Endothelial cell of umbilical vein (primary cell): ENCODE data around the gene SORT1. TPM values are rescaled to one million over a fixed set of nuclear protein-coding genes. Genes with fewer than 3 reads are reported as not detected.

Experiments
- BruUV-seq: library from RNA; stranded (reverse); fragments of 400-500 nt; replicated peaks from 2 replicates; lab custom pipeline; 2021; lab: Mats Ljungman, UMichigan
- CTCF ChIA-PET: fragments of 300-600, 350-600 bp; sonication (Branson Sonifier 250); formaldehyde crosslinking; loops from one replicate; lab custom pipeline; 2021; ENCODE audit warnings: antibody characterized with exemption, inconsistent platforms; lab: Charles Lee
- POLR2A ChIA-PET: fragments of 300-600, 350-600 bp; sonication (Branson Sonifier 250); formaldehyde crosslinking; loops from one replicate; lab custom pipeline; 2021; ENCODE audit warnings: antibody characterized with exemption, inconsistent platforms; lab: Charles Lee
- DNase-seq: peaks from one replicate; pipeline ENCODE4 v3.0.0-alpha.2; 2011; ENCODE audit warnings: low read depth, low spot score
- FAIRE-seq: peaks from 2 replicates; lab custom pipeline; 2011; peaks lifted over from hg19 to GRCh38; lab: Jason Lieb, UNC
- H2AFZ ChIP-seq: 2 replicates; pipeline ENCODE4 v1.6.0; 2012; ENCODE audit warnings: low read depth, low read length, control low read depth, inconsistent platforms
- H3K27ac ChIP-seq: 2 replicates; pipeline ENCODE4 v1.5.1; 2011; ENCODE audit warnings: low read depth, mild to moderate bottlenecking, control low read depth, low read length, moderate library complexity; ENCODE audit not compliant: insufficient read depth
- H3K27me3 ChIP-seq, 2 experiments: 2 replicates each; pipeline versions ENCODE4 v1.6.0 to v1.6.1; 2011; ENCODE audit warnings: low read length in 2 of 2, mixed read lengths in 1 of 2; ENCODE audit not compliant: control insufficient read depth in 2 of 2, insufficient read depth in 2 of 2
- H3K36me3 ChIP-seq, 2 experiments: 2 replicates in 1 of 2; 3 replicates in 1 of 2; pipeline ENCODE4 v1.5.1; 2011; ENCODE audit warnings: low read length in 2 of 2, mild to moderate bottlenecking in 1 of 2, moderate library complexity in 1 of 2; ENCODE audit not compliant: control insufficient read depth in 2 of 2, insufficient read depth in 2 of 2; ENCODE audit errors: extremely low read depth in 1 of 2
- H3K4me1 ChIP-seq: 3 replicates; pipeline ENCODE4 v1.5.1; 2011; ENCODE audit warnings: mild to moderate bottlenecking, low read length; ENCODE audit not compliant: control insufficient read depth, insufficient read depth; ENCODE audit errors: extremely low read depth
- H3K4me2 ChIP-seq: 2 replicates; pipeline ENCODE4 v1.6.1; 2011; ENCODE audit warnings: low read length, control low read depth, mixed read lengths; ENCODE audit not compliant: insufficient read depth
- H3K4me3 ChIP-seq, 3 experiments: fragments of 200-600 bp in 1 of 3; sonication (generic), shearing (Covaris generic) in 1 of 3; replicated peaks in 1 of 3; 2 replicates each; pipeline ENCODE4 v1.5.1; 2011 to 2016; ENCODE audit warnings: control low read depth in 3 of 3, low read length in 3 of 3, mild to moderate bottlenecking in 2 of 3, inconsistent platforms in 1 of 3, low read depth in 1 of 3, moderate library complexity in 1 of 3; ENCODE audit not compliant: insufficient read depth in 1 of 3
- H3K79me2 ChIP-seq: 2 replicates; pipeline ENCODE4 v1.6.0; 2012; ENCODE audit warnings: low read length, inconsistent platforms; ENCODE audit not compliant: control insufficient read depth, insufficient read depth
- H3K9ac ChIP-seq: replicated peaks from 2 replicates; pipeline ENCODE3; 2011; ENCODE audit warnings: low read length, control low read depth; ENCODE audit not compliant: insufficient read depth; ENCODE audit errors: extremely low read depth
- H3K9me1 ChIP-seq: replicated peaks from 3 replicates; pipeline ENCODE4 v1.6.0; 2011; ENCODE audit warnings: mild to moderate bottlenecking, low read length; ENCODE audit not compliant: control insufficient read depth, insufficient read depth; ENCODE audit errors: extremely low read depth
- H3K9me3 ChIP-seq: replicated peaks from 2 replicates; pipeline ENCODE4 v1.5.1; 2012; ENCODE audit warnings: low read length, inconsistent platforms; ENCODE audit not compliant: control insufficient read depth, insufficient read depth
- H4K20me1 ChIP-seq: replicated peaks from 2 replicates; pipeline ENCODE3; 2011; ENCODE audit warnings: mild to moderate bottlenecking, low read length; ENCODE audit not compliant: control insufficient read depth, insufficient read depth; ENCODE audit errors: extremely low read depth
- EZH2 ChIP-seq: IDR thresholded peaks from 2 replicates; pipeline ENCODE4 v1.6.1; 2012; ENCODE audit warnings: borderline replicate concordance, low read depth, mild to moderate bottlenecking, moderate library complexity, low read length, inconsistent platforms; ENCODE audit not compliant: severe bottlenecking
- FOS ChIP-seq: IDR thresholded peaks from 2 replicates; pipeline ENCODE4 v1.6.1; 2011; ENCODE audit warnings: mild to moderate bottlenecking, low read length, moderate library complexity, borderline replicate concordance; ENCODE audit not compliant: insufficient read depth
- GATA2 ChIP-seq: IDR thresholded peaks from 2 replicates; pipeline ENCODE4 v1.7.0; 2011; ENCODE audit warnings: low read depth, mild to moderate bottlenecking, moderate library complexity, mixed read lengths, low read length; ENCODE audit not compliant: insufficient read length, insufficient read depth
- JUN ChIP-seq: IDR thresholded peaks from 2 replicates; pipeline ENCODE4 v1.6.1; 2011; ENCODE audit warnings: borderline replicate concordance, low read depth; ENCODE audit not compliant: insufficient read length, insufficient read depth
- MAX ChIP-seq: IDR thresholded peaks from 2 replicates; pipeline ENCODE4 v1.6.1; 2011; ENCODE audit not compliant: insufficient read depth, insufficient read length
- MYC ChIP-seq: IDR thresholded peaks from one replicate; pipeline ENCODE4 v1.6.1; 2011; ENCODE audit warnings: mild to moderate bottlenecking, low read depth, low read length
- POLR2A ChIP-seq: IDR thresholded peaks from 2 replicates; pipeline ENCODE4 v1.6.1; 2012; ENCODE audit warnings: low read depth, mild to moderate bottlenecking, control low read depth, low read length
- POLR2AphosphoS5 ChIP-seq: IDR thresholded peaks from 2 replicates; pipeline ENCODE4 v1.6.1; 2012; ENCODE audit warnings: low read depth, mild to moderate bottlenecking, control low read depth, low read length, moderate library complexity; ENCODE audit not compliant: insufficient read depth
- dilution Hi-C: fragments of 300-500 bp; cut with MboI; formaldehyde crosslinking; loops from one replicate; pipeline ENCODE4 v1.15.0; 2019; ENCODE audit warnings: low sequenced_read_pairs; ENCODE audit not compliant: extremely low pct_ligation_motif_present
- intact Hi-C: fragments of 100-400 bp; cut with micrococcal nuclease; formaldehyde crosslinking; loops from one replicate; pipeline ENCODE4 v1.10.0; 2022
- polyA plus RNA-seq, 4 experiments: library from polyadenylated mRNA; depleted of rRNA in 3 of 4; stranded (reverse) in 3 of 4; unstranded in 1 of 4; fragments of >200 nt; gene quantifications; 2 replicates each; pipeline versions ENCODE4 v1.2.1 to v1.2.3, GENCODE V29; 2011 to 2012; ENCODE audit warnings: missing spikeins in 1 of 4
- total RNA-seq: library from RNA; stranded (reverse); gene quantifications from 2 replicates; pipeline ENCODE4 v1.2.3, GENCODE V29; 2021
- TF ChIP-seq, protein P1 (sequence below), 2 donors: IDR thresholded peaks; 1 replicate in 1 of 2; 2 replicates in 1 of 2; pipeline ENCODE4 v1.5.1; 2011; ENCODE audit warnings: low read length in 2 of 2, mild to moderate bottlenecking in 2 of 2, moderate library complexity in 2 of 2, control low read depth in 1 of 2, inconsistent platforms in 1 of 2, low read depth in 1 of 2; ENCODE audit not compliant: insufficient read depth in 1 of 2; ENCODE audit errors: extremely low read depth in 1 of 2

SORT1 gene
- total and polyA plus RNA-seq, 2 donors (not counting 3 experiments of a cell fraction or from before 2014, with no cell fraction given): 6.8 to 17.8 TPM

GRCh38 chr1:109292364-109292763 is 105.4 kb downstream of the SORT1 start:
- no peaks in the 10 kb centered on the region for H3K9me1 ChIP-seq
- H3K4me1 ChIP-seq: no peaks in the 10 kb centered on the region
- ChIA-PET CTCF (interaction anchor here (0.9 to 1.2 kb wide), 2 partner anchors 9 to 15 kb away, joined by 3 read pairs; partner anchors contain the start of gene PSRC1), POLR2A (no interaction called here)
- H4K20me1 ChIP-seq: no peaks in the 10 kb centered on the region
- H3K9ac ChIP-seq: no peak overlapping the region
- H3K4me2 ChIP-seq: no peak overlapping the region
- FAIRE-seq (no peak), DNase-seq (no peak)
- dilution Hi-C loops: no loop called here
- BruUV-seq: no TSS peak
- H3K4me3 ChIP-seq: no peak overlapping the region
- peaks cover 6 to 8% of the 10 kb centered on the region in 2 experiments for H3K27me3 ChIP-seq
- H3K9me3 ChIP-seq: no peaks in the 10 kb centered on the region
- no peak for TF ChIP-seq POLR2A
- no peak for TF ChIP-seq GATA2
- no peak for TF ChIP-seq JUN
- no peak for TF ChIP-seq MYC
- TF ChIP-seq, protein P1, sequence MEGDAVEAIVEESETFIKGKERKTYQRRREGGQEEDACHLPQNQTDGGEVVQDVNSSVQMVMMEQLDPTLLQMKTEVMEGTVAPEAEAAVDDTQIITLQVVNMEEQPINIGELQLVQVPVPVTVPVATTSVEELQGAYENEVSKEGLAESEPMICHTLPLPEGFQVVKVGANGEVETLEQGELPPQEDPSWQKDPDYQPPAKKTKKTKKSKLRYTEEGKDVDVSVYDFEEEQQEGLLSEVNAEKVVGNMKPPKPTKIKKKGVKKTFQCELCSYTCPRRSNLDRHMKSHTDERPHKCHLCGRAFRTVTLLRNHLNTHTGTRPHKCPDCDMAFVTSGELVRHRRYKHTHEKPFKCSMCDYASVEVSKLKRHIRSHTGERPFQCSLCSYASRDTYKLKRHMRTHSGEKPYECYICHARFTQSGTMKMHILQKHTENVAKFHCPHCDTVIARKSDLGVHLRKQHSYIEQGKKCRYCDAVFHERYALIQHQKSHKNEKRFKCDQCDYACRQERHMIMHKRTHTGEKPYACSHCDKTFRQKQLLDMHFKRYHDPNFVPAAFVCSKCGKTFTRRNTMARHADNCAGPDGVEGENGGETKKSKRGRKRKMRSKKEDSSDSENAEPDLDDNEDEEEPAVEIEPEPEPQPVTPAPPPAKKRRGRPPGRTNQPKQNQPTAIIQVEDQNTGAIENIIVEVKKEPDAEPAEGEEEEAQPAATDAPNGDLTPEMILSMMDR (IDR thresholded peaks at IDR 0.05; ENCODE audit: extremely low read depth in 1 of 2, insufficient read depth in 1 of 2, low read depth in 1 of 2, low read length in 2 of 2): no peak
- no peak for TF ChIP-seq POLR2AphosphoS5
- no peak for TF ChIP-seq FOS
- no peak for TF ChIP-seq EZH2
- TF ChIP-seq MAX: no peak
- H3K36me3 ChIP-seq: no peaks in the 10 kb centered on the region
- no peak overlapping the region for H3K27ac ChIP-seq
- intact Hi-C loops: no loop called here
- no peak overlapping the region for H2AFZ ChIP-seq
- no peaks in the 10 kb centered on the region for H3K79me2 ChIP-seq
